Adrenal gland (tissue), 12 donors: ENCODE data around the gene ABHD12B. TPM values are rescaled to one million over a fixed set of nuclear protein-coding genes. Genes with fewer than 3 reads are reported as not detected.

Experiments
- DNase-seq, 7 donors: peaks; one replicate each; pipeline ENCODE4 v3.0.0-alpha.2; 2019 to 2020
- H3K27ac ChIP-seq, 5 donors: fragments of 200-600 bp; sonication (generic) in 4 of 5; 1 replicate in 3 of 5; 2 replicates in 2 of 5; pipeline versions ENCODE4 v1.5.1 to v1.8.0; 2016 to 2020; ENCODE audit warnings: mild to moderate bottlenecking in 1 of 5
- H3K27me3 ChIP-seq: fragments of 200-600 bp; 2 replicates; pipeline ENCODE4 v1.8.0; 2021
- H3K36me3 ChIP-seq, 2 donors: fragments of 200-600 bp; replicated peaks in 1 of 2; 1 replicate in 1 of 2; 2 replicates in 1 of 2; pipeline versions ENCODE4 v1.5.1 to v1.8.0; 2018 to 2022
- H3K4me1 ChIP-seq, 2 donors: fragments of 200-600 bp; replicated peaks in 1 of 2; 1 replicate in 1 of 2; 2 replicates in 1 of 2; pipeline versions ENCODE4 v1.5.1 to v1.8.0; 2018 to 2021
- H3K4me3 ChIP-seq, 4 donors: fragments of 200-600 bp; sonication (generic) in 3 of 4; one replicate each; pipeline ENCODE4 v1.5.1; 2016 to 2018
- H3K9me3 ChIP-seq, 3 donors: fragments of 200-600 bp; sonication (generic) in 1 of 3; replicated peaks in 1 of 3; 1 replicate in 2 of 3; 2 replicates in 1 of 3; pipeline versions ENCODE4 v1.5.1 to v1.8.0; 2016 to 2021
- CTCF ChIP-seq, 6 experiments: fragments of 450-650 bp in 4 of 6; fragments of 200-600 bp in 2 of 6; sonication (generic) in 1 of 6; IDR thresholded peaks; 1 replicate in 5 of 6; 2 replicates in 1 of 6; pipeline versions ENCODE4 v1.5.1 to v1.8.0; 2016 to 2021; ENCODE audit warnings: antibody characterized with exemption in 6 of 6, mild to moderate bottlenecking in 2 of 6, moderate library complexity in 1 of 6
- POLR2A ChIP-seq, 2 donors: fragments of 450-650 bp; IDR thresholded peaks; one replicate each; pipeline ENCODE4 v1.6.1; 2017; ENCODE audit warnings: antibody characterized with exemption in 2 of 2, mild to moderate bottlenecking in 2 of 2, moderate library complexity in 1 of 2
- WGBS, 4 donors: extraction: QIAGEN DNeasy Blood & Tissue Kit in 2 of 4; methylation state at CpG; one replicate each; pipeline versions ENCODE4 v1.1.5 to v1.1.7; 2013 to 2017; 5-methylcytosine and 5-hydroxymethylcytosine counted together
- intact Hi-C, 2 donors: fragments of 100-400 bp; cut with DNase I; formaldehyde crosslinking; loops; one replicate each; pipeline versions ENCODE4 v1.14.1 to v1.15.0; 2022 to 2023
- polyA plus RNA-seq, 3 donors: library from polyadenylated mRNA; stranded (reverse); fragments of 200-250 nt in 2 of 3; fragments of 350-450 nt in 1 of 3; fragmentation: Illumina TruSeq in 1 of 3; extraction: RNeasy Lipid Tissue Mini Kit (QIAGEN cat#74804) in 1 of 3; gene quantifications; one replicate each; pipeline ENCODE4 v1.2.3, GENCODE V29; 2013 to 2014
- total RNA-seq, 9 donors: library from RNA; depleted of rRNA in 4 of 9; stranded (reverse); fragments of >200 nt in 4 of 9; fragments of 120-200 nt in 1 of 9; fragmentation: NEBNext Ultra II Directional in 1 of 9; extraction: Animal tissue kit (Norgen Biotek cat#: 25700) in 1 of 9; gene quantifications; one replicate each; pipeline versions ENCODE4 v1.1.0 to v1.2.4, GENCODE V29; 2013 to 2023
- donor health status: healthy with polysubstance abuse.
- donor health status: Bipolar disorder and iron deficiency.
- donor health status: DM: yes; HTN: yes; CAD: no.
- donor health status: DM: no; HTN: no; CAD: no.
- donor health status: DM: no; HTN: no; CAD: no.
- donor health status: DM: yes; HTN: yes; CAD: no.

ABHD12B gene
- total and polyA plus RNA-seq, 12 donors = 0.10 to 0.46 (median 0.37) TPM; not detected in 6

- Histone ChIP-seq H3K27ac (peak overlapping the region in 2 of 5 donors; percentile 86 to 93), H3K36me3 (no peaks in the 10 kb centered on the region), H3K4me1 (peaks cover 4 to 30% of the 10 kb centered on the region in 2 donors), H3K9me3 (no peaks in the 10 kb centered on the region), H3K4me3 (peak overlapping the region in 2 of 4 donors; percentile 58 to 95), H3K27me3 (no peaks in the 10 kb centered on the region)
- WGBS, 4 donors = 16 to 28% (median 20%) methylated on average over 14 of the region's 14 CpGs
- TF ChIP-seq POLR2A (IDR thresholded peaks at IDR 0.05) (no peak), CTCF (IDR thresholded peaks at IDR 0.05) (no peak)
- DNase-seq = peak in 1 of 7 donors; percentile 20
- intact Hi-C loops = no loop called here
Observed at GRCh38 chr14:50829489-50830043, 42.3 kb upstream of the ABHD12B start.

GRCh38 chr14:50830044-50830931 lies 41.6 kb upstream of the ABHD12B start:
- H3K27ac ChIP-seq = peak overlapping the region in 3 of 5 donors; percentile 77 to 93 (median 86)
- 1 to 3% (median 1%) methylated on average over 3 to 93 of the region's 93 CpGs for WGBS, 4 donors
- intact Hi-C loops = no loop called here
- DNase-seq = peak; percentile 44 to 74 (median 53)
- no peaks in the 10 kb centered on the region for H3K9me3 ChIP-seq
- H3K4me3 ChIP-seq = peak overlapping the region in 3 of 4 donors; percentile 7 to 95 (median 58)
- no peaks in the 10 kb centered on the region for H3K27me3 ChIP-seq
- H3K4me1 ChIP-seq = peaks cover 4 to 30% of the 10 kb centered on the region in 2 donors
- TF ChIP-seq CTCF (IDR thresholded peaks at IDR 0.05) (no peak), POLR2A (IDR thresholded peaks at IDR 0.05) (no peak)
- no peaks in the 10 kb centered on the region for H3K36me3 ChIP-seq

GRCh38 chr14:50830932-50831725 lies 40.7 kb upstream of the ABHD12B start, which contains the start of gene NIN:
Gene NIN, minus strand, starts transcription at chr14:50831162. Its CDS starts 9,106 bp downstream, at chr14:50822056.
- Histone ChIP-seq H3K4me1 (peaks cover 4 to 30% of the 10 kb centered on the region in 2 donors), H3K4me3 (peak within 1 kb of the TSS; percentile 11 to 95 (median 83)), H3K27me3 (no peaks in the 10 kb centered on the region), H3K36me3 (no peaks in the 10 kb centered on the region), H3K27ac (peak within 1 kb of the TSS in 4 of 5 donors; percentile 43 to 93 (median 82)), H3K9me3 (no peaks in the 10 kb centered on the region)
- peak; percentile 63 to 77 (median 70) for DNase-seq
- intact Hi-C loops = no loop called here
- TF ChIP-seq CTCF (IDR thresholded peaks at IDR 0.05) = no peak
- TF ChIP-seq POLR2A (IDR thresholded peaks at IDR 0.05) = peak; percentile 31 to 68
- WGBS, 4 donors = 0 to 1% (median 0%) methylated on average over 26 to 97 of the region's 97 CpGs
